ENCODE measurements around the gene OTUD4. TPM values are rescaled to one million over a fixed set of nuclear protein-coding genes. Genes with fewer than 3 reads are reported as not detected.
A peak's percentile ranks its signal among the peaks of the same experiment; 100 is the strongest.

The OTUD4 gene
- total and polyA plus RNA-seq, 2 donors (not counting 3 experiments of a cell fraction or from before 2014, with no cell fraction given) = 12.6 to 40.9 TPM

GRCh38 chr4:145154573-145154972, 25.8 kb downstream of the OTUD4 start:
- dilution Hi-C loops (cut with MboI; ENCODE audit: extremely low pct_ligation_motif_present, low sequenced_read_pairs) (no loop called here), intact Hi-C loops (cut with micrococcal nuclease) (loop anchor here (1.0 to 10.0 kb wide), 9 partner anchors 26 to 463 kb away; partner anchors contain the start of gene OTUD4)
- Histone ChIP-seq H3K36me3 (ENCODE audit: control insufficient read depth in 2 of 2, extremely low read depth in 1 of 2, insufficient read depth in 2 of 2, low read length in 2 of 2) (peaks cover 5 to 17% of the 10 kb centered on the region in 2 experiments), H3K9me1 (replicated peaks; ENCODE audit: control insufficient read depth, extremely low read depth, insufficient read depth, low read length) (no peaks in the 10 kb centered on the region), H3K9ac (replicated peaks; ENCODE audit: extremely low read depth, insufficient read depth, low read length) (peak overlapping the region; percentile 40), H3K27me3 (ENCODE audit: control insufficient read depth in 2 of 2, insufficient read depth in 2 of 2, low read length in 2 of 2) (no peaks in the 10 kb centered on the region), H3K9me3 (replicated peaks; ENCODE audit: control insufficient read depth, insufficient read depth, low read length) (no peaks in the 10 kb centered on the region), H3K4me3 (replicated peaks in 1 of 3; ENCODE audit: insufficient read depth in 1 of 3, low read depth in 1 of 3, low read length in 3 of 3) (no peak overlapping the region), H3K27ac (ENCODE audit: insufficient read depth, low read depth, low read length) (peak overlapping the region; percentile 46), H3K4me2 (ENCODE audit: insufficient read depth, low read length) (peak overlapping the region; percentile 24), H4K20me1 (replicated peaks; ENCODE audit: control insufficient read depth, extremely low read depth, insufficient read depth, low read length) (peaks cover under 1% of the 10 kb centered on the region), H2AFZ (ENCODE audit: low read depth, low read length) (no peak overlapping the region), H3K79me2 (ENCODE audit: control insufficient read depth, insufficient read depth, low read length) (peaks cover 12% of the 10 kb centered on the region), H3K4me1 (ENCODE audit: control insufficient read depth, extremely low read depth, insufficient read depth, low read length) (peaks cover 28% of the 10 kb centered on the region)
- ChIA-PET POLR2A (interaction anchor here (1.2 kb wide), 1 partner anchor 17 kb away, joined by 4 read pairs; no protein-coding TSS in a partner anchor), CTCF (interaction anchor here (0.6 to 2.8 kb wide), 14 partner anchors 10 to 578 kb away, joined by 3 to 31 read pairs (median 4); no protein-coding TSS in a partner anchor)
- BruUV-seq (replicated peaks) = no TSS peak
- DNase-seq (ENCODE audit: low read depth, low spot score) = peak; percentile 73
- no peak for TF ChIP-seq MAX (IDR thresholded peaks at IDR 0.05; ENCODE audit: insufficient read depth, insufficient read length)
- TF ChIP-seq CTCF (IDR thresholded peaks at IDR 0.05; ENCODE audit: extremely low read depth in 1 of 2, insufficient read depth in 1 of 2, low read depth in 1 of 2, low read length in 2 of 2) = peak; percentile 53 to 66
- peak; percentile 72 for FAIRE-seq

- no peak for FAIRE-seq
- peaks cover 7 to 20% of the 10 kb centered on the region in 2 experiments for H3K36me3 ChIP-seq (ENCODE audit: control insufficient read depth in 2 of 2, extremely low read depth in 1 of 2, insufficient read depth in 2 of 2, low read length in 2 of 2)
Observed at GRCh38 chr4:145153904-145154298, 26.5 kb downstream of the OTUD4 start.

More at GRCh38 chr4:145153904-145154298, 26.5 kb downstream of the OTUD4 start:
- Histone ChIP-seq H3K9me3 (replicated peaks; ENCODE audit: control insufficient read depth, insufficient read depth, low read length) (no peaks in the 10 kb centered on the region), H3K27me3 (ENCODE audit: control insufficient read depth in 2 of 2, insufficient read depth in 2 of 2, low read length in 2 of 2) (no peaks in the 10 kb centered on the region), H3K79me2 (ENCODE audit: control insufficient read depth, insufficient read depth, low read length) (peaks cover 11% of the 10 kb centered on the region), H3K4me2 (ENCODE audit: insufficient read depth, low read length) (no peak overlapping the region), H3K9me1 (replicated peaks; ENCODE audit: control insufficient read depth, extremely low read depth, insufficient read depth, low read length) (no peaks in the 10 kb centered on the region), H3K27ac (ENCODE audit: insufficient read depth, low read depth, low read length) (peak overlapping the region; percentile 46), H3K9ac (replicated peaks; ENCODE audit: extremely low read depth, insufficient read depth, low read length) (no peak overlapping the region), H3K4me1 (ENCODE audit: control insufficient read depth, extremely low read depth, insufficient read depth, low read length) (peaks cover 28% of the 10 kb centered on the region), H4K20me1 (replicated peaks; ENCODE audit: control insufficient read depth, extremely low read depth, insufficient read depth, low read length) (peaks cover 2% of the 10 kb centered on the region), H3K4me3 (replicated peaks in 1 of 3; ENCODE audit: insufficient read depth in 1 of 3, low read depth in 1 of 3, low read length in 3 of 3) (no peak overlapping the region), H2AFZ (ENCODE audit: low read depth, low read length) (no peak overlapping the region)
- ChIA-PET CTCF (interaction anchor here (0.6 to 2.8 kb wide), 14 partner anchors 13 to 463 kb away, joined by 3 to 31 read pairs (median 4); no protein-coding TSS in a partner anchor), POLR2A (interaction anchor here (1.2 kb wide), 1 partner anchor 18 kb away, joined by 4 read pairs; no protein-coding TSS in a partner anchor)
- dilution Hi-C loops (cut with MboI; ENCODE audit: extremely low pct_ligation_motif_present, low sequenced_read_pairs) (no loop called here), intact Hi-C loops (cut with micrococcal nuclease) (loop anchor here (1.0 to 10.0 kb wide), 9 partner anchors 26 to 463 kb away; partner anchors contain the start of gene OTUD4)
- no TSS peak for BruUV-seq (replicated peaks)
- TF ChIP-seq POLR2AphosphoS5 (IDR thresholded peaks at IDR 0.05; ENCODE audit: insufficient read depth, low read depth, low read length) = no peak
- TF ChIP-seq JUN (IDR thresholded peaks at IDR 0.05; ENCODE audit: borderline replicate concordance, insufficient read depth, insufficient read length, low read depth) = no peak
- TF ChIP-seq MAX (IDR thresholded peaks at IDR 0.05; ENCODE audit: insufficient read depth, insufficient read length) = no peak
- no peak for TF ChIP-seq POLR2A (IDR thresholded peaks at IDR 0.05; ENCODE audit: low read depth, low read length)
- peak; percentile 16 for DNase-seq (ENCODE audit: low read depth, low spot score)

Measured in endothelial cell of umbilical vein (primary cell).